GM18867 (cell line): ENCODE data around the gene PLXNB3.

ENCODE experiments used
- ATAC-seq: cut with Tn5 transposase; IDR thresholded peaks from one replicate; pipeline ENCODE4 v1.9.1; 2021; ENCODE audit warnings: mild to moderate bottlenecking, moderate library complexity; ENCODE audit not compliant: unreplicated experiment

PLXNB3 gene

GRCh38 chrX:153750127-153750774 is 13.8 kb upstream of the PLXNB3 start:
- no peak for ATAC-seq

GRCh38 chrX:153755136-153755535 is 8.9 kb upstream of the PLXNB3 start:
- no peak for ATAC-seq

- no peak for ATAC-seq
Measured at GRCh38 chrX:153761863-153762262, 2.2 kb upstream of the PLXNB3 start.

- ATAC-seq = no peak
Measured at GRCh38 chrX:153762626-153763173, 1.3 kb upstream of the PLXNB3 start.

GRCh38 chrX:153763298-153763932 is 634 bp upstream of the PLXNB3 start:
- no peak for ATAC-seq

- no peak for ATAC-seq
Measured at GRCh38 chrX:153764786-153765137, 713 bp downstream of the PLXNB3 start.

GRCh38 chrX:153765138-153766079 is 1.4 kb downstream of the PLXNB3 start:
- no peak for ATAC-seq

GRCh38 chrX:153766098-153766817 is 2.2 kb downstream of the PLXNB3 start:
- no peak for ATAC-seq

- no peak for ATAC-seq
Measured at GRCh38 chrX:153766871-153767673, 3.0 kb downstream of the PLXNB3 start.

- ATAC-seq = no peak
Measured at GRCh38 chrX:153767674-153768055, 3.6 kb downstream of the PLXNB3 start.

- ATAC-seq = no peak
Measured at GRCh38 chrX:153768311-153769157, 4.5 kb downstream of the PLXNB3 start.

- ATAC-seq = no peak
Measured at GRCh38 chrX:153769158-153769864, 5.3 kb downstream of the PLXNB3 start.

- no peak for ATAC-seq
Measured at GRCh38 chrX:153769865-153770600, 6.0 kb downstream of the PLXNB3 start.

GRCh38 chrX:153770601-153771414 is 6.8 kb downstream of the PLXNB3 start:
- no peak for ATAC-seq

- no peak for ATAC-seq
Measured at GRCh38 chrX:153771415-153772315, 7.6 kb downstream of the PLXNB3 start.
